Measurements from ENCODE around the gene DOK3.
A peak's percentile ranks its signal among the peaks of the same experiment; 100 is the strongest.

Gene DOK3

GRCh38 chr5:177512736-177513380, 3.2 kb upstream of the DOK3 start:
- no peak for DNase-seq (ENCODE audit: low read depth in 2 of 2)

DNA sequence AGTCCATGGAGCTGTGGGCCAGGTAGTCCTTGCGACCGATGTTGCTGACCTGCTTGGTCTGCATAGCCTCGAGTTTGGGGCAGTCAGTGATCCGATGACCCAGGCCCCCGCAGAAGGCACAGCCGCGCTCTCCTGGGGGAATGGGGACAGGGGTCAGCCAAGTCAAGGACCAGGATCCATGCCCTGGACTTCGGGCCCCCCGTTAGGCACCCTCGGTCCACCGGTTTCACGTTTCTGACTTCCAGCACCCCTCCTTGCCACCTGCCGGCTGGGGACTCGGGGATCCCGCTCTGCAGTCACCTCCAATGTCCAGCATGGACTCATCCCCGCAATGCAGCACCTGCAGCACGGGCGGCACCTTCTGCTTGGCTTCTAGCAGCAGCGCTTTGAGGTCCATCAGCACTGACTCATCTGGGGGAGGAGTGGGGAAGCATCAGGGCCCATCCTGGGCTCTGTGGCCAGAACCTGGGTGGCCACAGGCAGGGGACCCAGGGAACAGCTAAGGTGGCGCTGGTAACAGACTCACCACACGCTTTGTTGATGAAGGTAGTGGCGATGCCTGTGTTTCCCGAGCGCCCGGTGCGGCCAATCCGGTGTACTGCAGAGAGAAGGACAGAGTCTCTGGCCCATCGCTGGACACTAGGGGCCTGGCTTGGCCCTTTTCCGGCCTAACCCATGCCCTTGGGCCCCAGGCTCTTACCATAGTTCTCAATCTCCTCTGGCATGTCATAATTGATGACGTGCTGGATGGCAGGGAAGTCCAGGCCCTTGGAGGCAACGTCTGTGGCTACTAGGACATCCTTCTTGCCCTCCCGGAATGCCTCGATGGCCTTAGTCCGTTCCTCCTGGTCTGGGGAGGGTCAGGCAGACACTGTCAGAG, 2.4 kb upstream of the DOK3 start:
- DNase-seq (ENCODE audit: low read depth in 2 of 2), result no peak

DNA sequence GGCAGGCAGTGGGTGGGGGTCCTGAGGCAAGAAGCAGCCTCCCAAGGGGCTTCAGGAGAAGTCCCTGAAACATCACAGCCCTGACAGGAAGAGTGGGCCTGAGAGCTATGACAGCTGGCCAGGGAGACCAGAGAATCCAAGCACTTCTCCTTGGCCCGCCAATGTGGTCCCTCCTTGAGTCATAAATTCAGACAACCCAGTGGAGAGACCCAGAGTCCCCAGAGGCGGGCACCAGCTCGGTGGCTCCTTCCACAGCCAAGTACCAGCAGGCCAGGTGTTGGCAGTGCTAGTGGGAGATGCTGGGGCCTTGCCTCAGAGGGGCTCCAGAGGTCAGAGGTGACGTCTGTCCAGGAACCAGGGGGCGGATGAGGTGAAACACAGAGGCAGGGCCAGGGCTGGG, 1.6 kb upstream of the DOK3 start:
- DNase-seq (ENCODE audit: low read depth in 2 of 2), result no peak

- DNase-seq (ENCODE audit: low read depth in 2 of 2), result no peak
Measured at GRCh38 chr5:177510567-177511053, 984 bp upstream of the DOK3 start.

DNA sequence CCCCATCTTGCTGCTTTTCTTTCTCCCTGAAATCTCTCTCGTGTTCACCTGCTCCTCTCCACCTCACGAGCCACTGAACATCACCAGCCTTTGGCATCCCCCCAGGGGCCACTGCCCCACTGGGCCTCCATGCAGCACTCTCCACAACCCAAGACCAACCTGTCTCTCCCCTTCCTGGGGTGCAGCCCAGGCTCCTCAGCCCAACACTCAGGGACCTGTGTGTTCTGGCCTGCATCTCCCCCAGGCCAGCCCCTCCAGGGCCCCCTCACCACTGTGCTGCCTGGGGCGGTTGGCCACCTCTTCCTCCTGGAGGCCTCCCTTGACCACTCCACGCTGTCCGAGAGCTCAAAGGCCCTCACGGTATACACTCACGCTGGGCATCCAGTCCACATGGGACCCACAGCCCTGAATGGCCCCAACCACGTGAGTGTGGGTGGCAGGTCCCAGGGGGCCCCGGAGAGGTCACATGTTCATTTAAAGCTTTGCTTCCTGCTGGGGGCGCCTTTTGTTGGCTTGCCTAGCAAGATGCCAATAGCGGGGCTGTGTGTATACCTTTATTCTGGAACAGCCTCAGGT, 453 bp upstream of the DOK3 start:
- DNase-seq (ENCODE audit: low read depth in 2 of 2), result no peak

GRCh38 chr5:177508837-177509236, 789 bp downstream of the DOK3 start:
- no peak for DNase-seq (ENCODE audit: low read depth in 2 of 2)

- DNase-seq (ENCODE audit: low read depth in 2 of 2), result no peak
Measured at GRCh38 chr5:177508221-177508611, 1.4 kb downstream of the DOK3 start.

DNA sequence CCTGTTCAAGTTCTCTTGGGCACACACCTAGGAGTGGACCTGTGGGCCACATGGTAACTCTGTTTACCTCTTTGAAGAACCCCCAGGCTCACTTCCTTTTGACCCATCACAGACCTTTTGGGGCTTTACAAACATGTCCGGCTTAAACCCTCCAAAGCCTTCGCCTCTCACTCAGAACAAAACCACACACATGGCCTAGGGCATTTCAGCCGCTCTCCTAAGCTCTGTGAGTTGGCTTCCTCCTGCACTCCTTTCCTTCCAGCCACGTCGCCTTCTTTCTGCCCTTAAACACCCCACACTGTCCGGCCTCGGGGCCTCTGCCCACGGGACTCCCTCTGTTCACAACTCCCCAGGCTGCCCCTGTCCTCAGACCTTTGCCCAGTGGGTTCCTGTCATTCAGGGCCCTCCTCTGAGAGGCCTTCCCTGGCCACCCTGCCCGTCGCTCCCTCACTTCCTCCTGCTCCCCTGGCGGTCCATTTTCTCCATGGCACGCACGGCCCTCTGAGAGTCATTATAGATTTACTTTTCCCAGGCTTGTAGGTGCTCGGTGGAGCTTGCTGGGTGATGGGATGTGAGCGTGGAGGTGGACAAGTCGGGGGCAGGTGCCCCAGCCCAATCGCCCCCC, 1.9 kb downstream of the DOK3 start:
- DNase-seq (ENCODE audit: low read depth in 2 of 2), result no peak

DNA sequence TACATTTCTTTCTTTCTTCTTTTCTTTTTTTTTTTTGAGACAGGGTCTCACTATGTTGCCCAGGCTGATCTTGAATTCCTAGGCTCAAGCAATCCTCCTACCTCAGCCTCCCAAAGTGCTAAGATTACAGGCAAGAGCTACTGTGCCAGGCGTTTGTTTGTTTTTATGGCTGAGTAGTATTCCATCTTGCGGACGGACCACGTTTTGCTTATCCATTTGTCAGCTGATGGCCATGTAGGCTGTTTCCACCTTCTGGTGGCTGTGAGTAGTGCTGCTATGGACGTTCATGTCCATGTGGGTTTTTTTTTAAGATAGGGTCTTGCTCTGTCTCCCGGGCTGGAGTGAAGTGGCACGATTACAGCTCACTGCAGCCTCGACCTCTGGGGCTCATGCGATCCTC, 2.5 kb downstream of the DOK3 start:
- DNase-seq (ENCODE audit: low read depth in 2 of 2), result no peak

DNA sequence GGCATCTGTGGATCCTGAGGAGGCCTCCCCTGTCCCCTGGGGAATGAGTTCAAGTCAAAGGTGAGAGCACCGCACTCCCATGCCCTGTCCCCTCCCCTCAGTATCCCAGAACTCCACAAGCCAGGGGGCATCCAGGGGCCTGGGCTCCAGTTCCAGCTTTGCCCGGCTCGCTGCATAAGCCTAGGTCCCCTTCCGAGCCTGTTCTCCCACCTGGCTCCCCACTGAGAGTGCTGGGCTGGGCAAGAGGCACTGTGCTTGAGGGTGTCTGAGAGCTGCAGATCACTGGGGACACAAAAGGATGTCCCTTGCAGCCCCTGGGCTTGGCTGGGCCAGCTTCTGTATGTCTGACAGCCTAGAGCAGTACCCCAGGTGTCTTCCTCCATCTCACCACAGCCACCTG, 4.6 kb downstream of the DOK3 start:
- no peak for DNase-seq (ENCODE audit: low read depth in 2 of 2)

GRCh38 chr5:177504086-177505056, 5.3 kb downstream of the DOK3 start:
- DNase-seq (ENCODE audit: low read depth in 2 of 2), result no peak

- no peak for DNase-seq (ENCODE audit: low read depth in 2 of 2)
Measured at GRCh38 chr5:177503351-177504085, 6.1 kb downstream of the DOK3 start.

GRCh38 chr5:177502886-177503285, 6.7 kb downstream of the DOK3 start:
- no peak for DNase-seq (ENCODE audit: low read depth in 2 of 2)

- no peak for DNase-seq (ENCODE audit: low read depth in 2 of 2)
Measured at GRCh38 chr5:177501874-177502678, 7.5 kb downstream of the DOK3 start.

GRCh38 chr5:177500685-177501522, 8.7 kb downstream of the DOK3 start:
- DNase-seq (ENCODE audit: low read depth in 2 of 2), result peak; percentile 59 to 88

- DNase-seq (ENCODE audit: low read depth in 2 of 2), result no peak
Measured at GRCh38 chr5:177499842-177500241, 9.8 kb downstream of the DOK3 start.

DNA sequence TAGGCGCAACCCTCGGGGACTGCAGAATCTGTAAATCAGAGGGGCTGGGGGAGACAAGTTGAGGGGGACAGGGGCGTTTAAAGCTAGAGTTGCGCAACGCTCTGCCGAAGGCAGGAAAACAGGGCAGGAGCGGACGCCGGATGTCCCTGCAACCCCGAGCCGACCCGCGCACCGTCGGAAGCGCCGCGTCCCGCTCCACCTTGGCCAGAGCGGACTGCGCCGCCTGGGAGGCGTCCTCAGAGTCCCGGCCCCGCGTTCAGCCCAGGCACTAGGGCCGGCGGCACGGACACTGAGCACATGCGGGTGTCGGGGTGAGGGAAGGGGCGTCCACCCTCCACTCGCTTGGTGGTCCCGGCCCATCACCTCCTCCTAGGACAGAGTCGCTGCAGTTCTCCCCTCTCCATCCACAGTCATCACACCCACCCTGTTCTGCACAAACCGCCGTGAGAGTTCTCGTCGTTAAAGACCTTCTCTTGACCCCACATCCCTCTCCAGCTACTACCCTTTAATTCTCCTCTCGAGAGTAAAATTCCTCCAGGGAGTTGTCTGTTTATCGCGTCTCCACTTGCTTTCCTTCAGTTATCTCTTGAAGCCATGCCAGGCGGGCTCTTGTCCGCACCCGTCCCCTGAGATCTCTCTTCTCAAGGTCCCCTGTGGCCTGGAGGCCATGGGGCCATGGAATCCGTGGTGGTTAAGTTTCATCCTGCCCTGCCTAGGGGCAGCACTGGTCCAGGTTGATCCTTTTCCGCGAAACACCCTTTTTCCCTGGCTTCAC, 11.4 kb downstream of the DOK3 start:
- DNase-seq (ENCODE audit: low read depth in 2 of 2), result no peak
